ENCODE data around the gene TFAM. TPM values are rescaled to one million over a fixed set of nuclear protein-coding genes. Genes with fewer than 3 reads are reported as not detected.

TFAM gene
- total RNA-seq, 4 donors from 2014 or later: 9.2 to 21.7 (median 15.0) TPM

- in situ Hi-C loops (cut with MboI; ENCODE audit: low sequenced_read_pairs in 4 of 4): no loop called here
- H3K4me3 ChIP-seq: peak overlapping the region in 1 of 4 donors; percentile 4
- H3K27me3 ChIP-seq: no peaks in the 10 kb centered on the region
- H3K27ac ChIP-seq: peak overlapping the region; percentile 9 to 98 (median 86)
- DNase-seq: no peak
- no peaks in the 10 kb centered on the region for H3K9me3 ChIP-seq
- TF ChIP-seq POLR2A (IDR thresholded peaks at IDR 0.05) (no peak), CTCF (IDR thresholded peaks at IDR 0.05 in 4 of 5, conservative IDR thresholded peaks at IDR 0.05 in 1 of 5) (no peak)
- ATAC-seq: peak; percentile 58 to 59
- H3K4me1 ChIP-seq: peaks cover 91 to 94% of the 10 kb centered on the region in 2 donors
- intact Hi-C loops (cut with DNase I; ENCODE audit: low total_unique reads): no loop called here
- H3K36me3 ChIP-seq: peaks cover 0 to under 1% of the 10 kb centered on the region in 2 donors
These were observed 33.3 kb upstream of the TFAM start for GRCh38 chr10:58351616-58352578.

GRCh38 chr10:58352956-58353610 lies 32.1 kb upstream of the TFAM start:
- DNase-seq (no peak), ATAC-seq (no peak)
- H3K4me1 ChIP-seq: peaks cover 96% of the 10 kb centered on the region in 2 donors
- TF ChIP-seq CTCF (IDR thresholded peaks at IDR 0.05 in 4 of 5, conservative IDR thresholded peaks at IDR 0.05 in 1 of 5): no peak
- no peak for TF ChIP-seq POLR2A (IDR thresholded peaks at IDR 0.05)
- peak overlapping the region; percentile 9 to 98 (median 86) for H3K27ac ChIP-seq
- no peaks in the 10 kb centered on the region for H3K36me3 ChIP-seq
- H3K27me3 ChIP-seq: no peaks in the 10 kb centered on the region
- no peaks in the 10 kb centered on the region for H3K9me3 ChIP-seq
- in situ Hi-C loops (cut with MboI; ENCODE audit: low sequenced_read_pairs in 4 of 4): no loop called here
- intact Hi-C loops (cut with DNase I; ENCODE audit: low total_unique reads): no loop called here
- no peak overlapping the region for H3K4me3 ChIP-seq

- peaks cover 94 to 98% of the 10 kb centered on the region in 2 donors for H3K4me1 ChIP-seq
These were observed 28.5 kb upstream of the TFAM start for GRCh38 chr10:58356756-58357155.

More at GRCh38 chr10:58356756-58357155, 28.5 kb upstream of the TFAM start:
- Histone ChIP-seq H3K4me3 (no peak overlapping the region), H3K9me3 (no peaks in the 10 kb centered on the region), H3K27me3 (no peaks in the 10 kb centered on the region), H3K27ac (peak overlapping the region; percentile 85 to 98 (median 86)), H3K36me3 (peaks cover 0 to 7% of the 10 kb centered on the region in 2 donors)
- intact Hi-C loops (cut with DNase I; ENCODE audit: low total_unique reads): no loop called here
- TF ChIP-seq CTCF (IDR thresholded peaks at IDR 0.05 in 4 of 5, conservative IDR thresholded peaks at IDR 0.05 in 1 of 5) (no peak), POLR2A (IDR thresholded peaks at IDR 0.05) (no peak)
- no peak for DNase-seq
- in situ Hi-C loops (cut with MboI; ENCODE audit: low sequenced_read_pairs in 4 of 4): no loop called here
- no peak for ATAC-seq
